Stimulated activated CD4-positive, alpha-beta T cell treated with anti-CD3 and anti-CD28 coated beads, Interleukin-12 subunit alpha, Interleukin-12 subunit beta, amount 100 ng/mL, for 48 hours (primary cell): ENCODE data around the gene NYAP1.
A peak's percentile ranks its signal among the peaks of the same experiment; 100 is the strongest.

Source experiments
- DNase-seq, 3 donors: peaks; one replicate each; pipeline ENCODE4 v3.0.0-alpha.2; 2020; ENCODE audit warnings: low read depth in 2 of 3, low spot score in 1 of 3

The NYAP1 gene

GRCh38 chr7:100456562-100456961 lies 27.2 kb upstream of the NYAP1 start:
- DNase-seq, result no peak

- DNase-seq, result no peak
These were observed 26.7 kb upstream of the NYAP1 start for GRCh38 chr7:100457033-100457432.

- no peak for DNase-seq
These were observed 19.5 kb upstream of the NYAP1 start, which contains the start of gene SPACDR for GRCh38 chr7:100464210-100464660. Gene SPACDR, minus strand, starts transcription at chr7:100464260. Its CDS starts 235 bp downstream, at chr7:100464025.

- DNase-seq, result no peak
These were observed 18.9 kb upstream of the NYAP1 start for GRCh38 chr7:100464791-100465190.

- DNase-seq, result no peak
These were observed 18.4 kb upstream of the NYAP1 start for GRCh38 chr7:100465299-100465698.

- DNase-seq, result no peak
These were observed 17.9 kb upstream of the NYAP1 start for GRCh38 chr7:100465702-100466311.

- DNase-seq, result no peak
These were observed 16.8 kb upstream of the NYAP1 start for GRCh38 chr7:100466653-100467605.

- DNase-seq, result no peak
These were observed 15.9 kb upstream of the NYAP1 start for GRCh38 chr7:100467638-100468373.

- peak; percentile 64 to 87 (median 79) for DNase-seq
These were observed 14.3 kb upstream of the NYAP1 start for GRCh38 chr7:100469227-100470044.

GRCh38 chr7:100471021-100471420 lies 12.7 kb upstream of the NYAP1 start:
- DNase-seq, result no peak

GRCh38 chr7:100472121-100472851 lies 11.4 kb upstream of the NYAP1 start:
- DNase-seq, result no peak

GRCh38 chr7:100472854-100473499 lies 10.8 kb upstream of the NYAP1 start:
- no peak for DNase-seq

GRCh38 chr7:100475549-100475948 lies 8.2 kb upstream of the NYAP1 start:
- no peak for DNase-seq

- DNase-seq, result no peak
These were observed 7.5 kb upstream of the NYAP1 start for GRCh38 chr7:100476101-100476780.

- DNase-seq, result peak in 2 of 3 donors; percentile 38 to 48
These were observed 6.5 kb upstream of the NYAP1 start for GRCh38 chr7:100476903-100477870.

- DNase-seq, result no peak
These were observed 5.9 kb upstream of the NYAP1 start for GRCh38 chr7:100477871-100478267.

- DNase-seq, result peak; percentile 81 to 93 (median 85)
These were observed 4.6 kb upstream of the NYAP1 start, which contains the start of gene TSC22D4 for GRCh38 chr7:100478958-100479660. Gene TSC22D4, minus strand, starts transcription at chr7:100479214. Its CDS starts 1,176 bp downstream, at chr7:100478038.
